Suprapubic skin (tissue), 4 donors: ENCODE data around the gene NPR1.

ENCODE experiments used
- EP300 ChIP-seq: sonication (generic); formaldehyde crosslinking; IDR thresholded peaks from one replicate; pipeline ENCODE4 v1.6.1; 2017; ENCODE audit warnings: antibody characterized with exemption
- POLR2A ChIP-seq, 2 donors: fragments of 450-650 bp; IDR thresholded peaks; one replicate each; pipeline ENCODE4 v1.6.1; 2017; ENCODE audit warnings: antibody characterized with exemption in 2 of 2, mild to moderate bottlenecking in 2 of 2, moderate library complexity in 2 of 2
- POLR2AphosphoS5 ChIP-seq, 3 donors: sonication (generic); formaldehyde crosslinking; IDR thresholded peaks; one replicate each; pipeline ENCODE4 v1.6.1; 2017; ENCODE audit warnings: antibody characterized with exemption in 3 of 3
- TF ChIP-seq, protein P1 (sequence below), 2 donors: fragments of 200-600 bp in 1 of 2; fragments of 450-650 bp in 1 of 2; sonication (generic) in 1 of 2; IDR thresholded peaks; one replicate each; pipeline ENCODE4 v1.5.1; 2016 to 2019; ENCODE audit warnings: antibody characterized with exemption in 2 of 2, mild to moderate bottlenecking in 1 of 2, moderate library complexity in 1 of 2

DNA sequence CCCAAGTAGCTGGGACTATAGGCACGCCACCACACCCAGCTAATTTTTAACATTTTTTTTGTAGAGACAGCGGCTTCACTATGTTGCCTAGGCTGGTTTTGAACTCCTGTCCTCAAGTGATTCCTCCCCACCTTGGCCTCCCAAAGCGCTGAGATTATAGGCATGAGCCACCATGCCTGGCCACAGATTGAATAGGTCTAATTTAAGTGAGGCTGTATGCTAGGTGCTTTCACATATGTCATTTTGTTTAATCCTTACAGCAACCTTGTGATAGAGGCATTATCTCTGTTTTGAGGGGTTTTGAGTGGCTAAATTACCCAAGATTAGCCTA lies 56.6 kb downstream of the NPR1 start:
- TF ChIP-seq, protein P1, sequence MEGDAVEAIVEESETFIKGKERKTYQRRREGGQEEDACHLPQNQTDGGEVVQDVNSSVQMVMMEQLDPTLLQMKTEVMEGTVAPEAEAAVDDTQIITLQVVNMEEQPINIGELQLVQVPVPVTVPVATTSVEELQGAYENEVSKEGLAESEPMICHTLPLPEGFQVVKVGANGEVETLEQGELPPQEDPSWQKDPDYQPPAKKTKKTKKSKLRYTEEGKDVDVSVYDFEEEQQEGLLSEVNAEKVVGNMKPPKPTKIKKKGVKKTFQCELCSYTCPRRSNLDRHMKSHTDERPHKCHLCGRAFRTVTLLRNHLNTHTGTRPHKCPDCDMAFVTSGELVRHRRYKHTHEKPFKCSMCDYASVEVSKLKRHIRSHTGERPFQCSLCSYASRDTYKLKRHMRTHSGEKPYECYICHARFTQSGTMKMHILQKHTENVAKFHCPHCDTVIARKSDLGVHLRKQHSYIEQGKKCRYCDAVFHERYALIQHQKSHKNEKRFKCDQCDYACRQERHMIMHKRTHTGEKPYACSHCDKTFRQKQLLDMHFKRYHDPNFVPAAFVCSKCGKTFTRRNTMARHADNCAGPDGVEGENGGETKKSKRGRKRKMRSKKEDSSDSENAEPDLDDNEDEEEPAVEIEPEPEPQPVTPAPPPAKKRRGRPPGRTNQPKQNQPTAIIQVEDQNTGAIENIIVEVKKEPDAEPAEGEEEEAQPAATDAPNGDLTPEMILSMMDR (IDR thresholded peaks at IDR 0.05), result no peak
- no peak for TF ChIP-seq POLR2A (IDR thresholded peaks at IDR 0.05)
- TF ChIP-seq POLR2AphosphoS5 (IDR thresholded peaks at IDR 0.05), result no peak
- no peak for TF ChIP-seq EP300
